IPS-NIHi7 (cell line): ENCODE data around the gene ROPN1B.
A peak's percentile ranks its signal among the peaks of the same experiment; 100 is the strongest.
"Not testable (repeated sequence)": the region's sequence is repeated elsewhere in the genome, so short reads cannot be mapped to it uniquely, and the experiment has no call there.

Experiments used
- DNase-seq: peaks from one replicate; pipeline ENCODE4 v3.0.0; 2012; ENCODE audit warnings: mixed read lengths; ENCODE audit errors: extremely low spot score

Gene ROPN1B

GRCh38 chr3:125968701-125969592 lies at the start of gene ROPN1B:
TSS of gene ROPN1B (plus strand) at chr3:125969178. CDS start at chr3:125972055, 2,877 bp downstream.
- DNase-seq, result not testable (repeated sequence)

GRCh38 chr3:125920191-125920590 lies 48.8 kb upstream of the ROPN1B start:
- DNase-seq, result not testable (repeated sequence)

- DNase-seq, result not testable (repeated sequence)
These were observed 48.2 kb upstream of the ROPN1B start for GRCh38 chr3:125920751-125921279.

- DNase-seq, result peak; percentile 40
These were observed 47.3 kb upstream of the ROPN1B start for GRCh38 chr3:125921712-125922111.

- not testable (repeated sequence) for DNase-seq
These were observed 45.5 kb upstream of the ROPN1B start for GRCh38 chr3:125923324-125924115.

- DNase-seq, result not testable (repeated sequence)
These were observed 44.7 kb upstream of the ROPN1B start for GRCh38 chr3:125924276-125924675.

GRCh38 chr3:125925727-125926126 lies 43.3 kb upstream of the ROPN1B start:
- DNase-seq, result not testable (repeated sequence)

GRCh38 chr3:125928771-125929545 lies 40.0 kb upstream of the ROPN1B start:
- DNase-seq, result not testable (repeated sequence)

GRCh38 chr3:125929765-125930164 lies 39.2 kb upstream of the ROPN1B start:
- not testable (repeated sequence) for DNase-seq

- not testable (repeated sequence) for DNase-seq
These were observed 37.6 kb upstream of the ROPN1B start for GRCh38 chr3:125931355-125931880.

- DNase-seq, result not testable (repeated sequence)
These were observed 35.4 kb upstream of the ROPN1B start for GRCh38 chr3:125933397-125934173.

GRCh38 chr3:125935252-125935874 lies 33.6 kb upstream of the ROPN1B start:
- DNase-seq, result not testable (repeated sequence)

GRCh38 chr3:125936210-125936815 lies 32.7 kb upstream of the ROPN1B start:
- peak; percentile 25 for DNase-seq

- not testable (repeated sequence) for DNase-seq
These were observed 32.1 kb upstream of the ROPN1B start for GRCh38 chr3:125936891-125937290.

- not testable (repeated sequence) for DNase-seq
These were observed 21.2 kb upstream of the ROPN1B start for GRCh38 chr3:125947806-125948205.

- DNase-seq, result not testable (repeated sequence)
These were observed 20.1 kb upstream of the ROPN1B start for GRCh38 chr3:125948901-125949300.

- DNase-seq, result not testable (repeated sequence)
These were observed 17.8 kb upstream of the ROPN1B start for GRCh38 chr3:125951176-125951575.

GRCh38 chr3:125957020-125957419 lies 12.0 kb upstream of the ROPN1B start:
- not testable (repeated sequence) for DNase-seq
